CD14-positive monocyte (primary cell): ENCODE data around the gene CDH4. TPM values are rescaled to one million over a fixed set of nuclear protein-coding genes. Genes with fewer than 3 reads are reported as not detected.

ENCODE experiments used
- DNase-seq, 3 donors: peaks; one replicate each; pipeline ENCODE4 v3.0.0-alpha.2; 2011 to 2022
- H2AFZ ChIP-seq: 2 replicates; pipeline ENCODE4 v1.6.0; 2012; ENCODE audit warnings: mild to moderate bottlenecking, low read depth, low read length, inconsistent platforms; ENCODE audit not compliant: insufficient read depth, poor library complexity, severe bottlenecking
- H3K27ac ChIP-seq, 2 donors: 1 replicate in 1 of 2; 2 replicates in 1 of 2; pipeline ENCODE4 v1.5.1; 2012 to 2013; ENCODE audit warnings: low read length in 2 of 2, control low read depth in 1 of 2, inconsistent platforms in 1 of 2, low read depth in 1 of 2, mild to moderate bottlenecking in 1 of 2
- H3K27me3 ChIP-seq, 2 donors: one replicate each; pipeline versions ENCODE4 v1.6.0 to v1.6.1; 2011 to 2013; ENCODE audit warnings: low read length in 2 of 2; ENCODE audit not compliant: control insufficient read depth in 2 of 2, insufficient read depth in 2 of 2
- H3K36me3 ChIP-seq, 2 donors: replicated peaks in 1 of 2; 1 replicate in 1 of 2; 2 replicates in 1 of 2; pipeline versions ENCODE4 v1.5.1 to v1.6.1; 2012 to 2013; ENCODE audit warnings: low read length in 2 of 2, control low read depth in 1 of 2, inconsistent platforms in 1 of 2, mild to moderate bottlenecking in 1 of 2; ENCODE audit not compliant: insufficient read depth in 2 of 2, control insufficient read depth in 1 of 2
- H3K4me1 ChIP-seq, 2 donors: 1 replicate in 1 of 2; 2 replicates in 1 of 2; pipeline versions ENCODE4 v1.5.1 to v1.6.1; 2012 to 2013; ENCODE audit warnings: low read length in 2 of 2, control low read depth in 1 of 2, inconsistent platforms in 1 of 2, mild to moderate bottlenecking in 1 of 2, moderate library complexity in 1 of 2; ENCODE audit not compliant: insufficient read depth in 2 of 2, control insufficient read depth in 1 of 2
- H3K4me2 ChIP-seq: replicated peaks from 2 replicates; pipeline ENCODE3; 2012; ENCODE audit warnings: low read length, moderate library complexity, mild to moderate bottlenecking; ENCODE audit not compliant: poor library complexity, severe bottlenecking; ENCODE audit errors: extremely low read depth
- H3K4me3 ChIP-seq, 3 experiments: fragments of 200-600 bp in 1 of 3; sonication (generic) in 1 of 3; replicated peaks in 1 of 3; 1 replicate in 2 of 3; 2 replicates in 1 of 3; pipeline ENCODE4 v1.5.1; 2011 to 2013; ENCODE audit warnings: low read length in 3 of 3, mild to moderate bottlenecking in 3 of 3, control low read depth in 2 of 3, low read depth in 2 of 3, inconsistent platforms in 1 of 3, moderate library complexity in 1 of 3
- H3K79me2 ChIP-seq: 2 replicates; pipeline ENCODE4 v1.6.0; 2012; ENCODE audit warnings: mild to moderate bottlenecking, control low read depth, inconsistent platforms, low read length, moderate library complexity; ENCODE audit not compliant: insufficient read depth
- H3K9ac ChIP-seq: 2 replicates; pipeline ENCODE4 v1.6.0; 2017; ENCODE audit warnings: low read length, mild to moderate bottlenecking; ENCODE audit not compliant: insufficient read depth, poor library complexity, severe bottlenecking
- H3K9me3 ChIP-seq, 2 donors: replicated peaks in 1 of 2; 1 replicate in 1 of 2; 2 replicates in 1 of 2; pipeline versions ENCODE4 v1.5.1 to v1.6.1; 2012 to 2013; ENCODE audit warnings: low read length in 2 of 2, control low read depth in 1 of 2; ENCODE audit not compliant: control insufficient read depth in 1 of 2, insufficient read depth in 1 of 2
- H4K20me1 ChIP-seq: 2 replicates; pipeline ENCODE4 v1.6.0; 2012; ENCODE audit warnings: mild to moderate bottlenecking, low read length, control low read depth, moderate library complexity; ENCODE audit not compliant: insufficient read depth
- H3K27ac Mint-ChIP-seq, 7 donors: one replicate each; pipeline ENCODE4 v1.8.0; 2020; ENCODE audit warnings: mild to moderate bottlenecking in 7 of 7, mixed read lengths in 7 of 7, moderate library complexity in 6 of 7, inconsistent platforms in 2 of 7
- H3K27me3 Mint-ChIP-seq, 3 donors: one replicate each; pipeline ENCODE4 v1.8.0; 2021 to 2022; ENCODE audit warnings: low read depth in 3 of 3, mild to moderate bottlenecking in 3 of 3, mixed read lengths in 3 of 3, moderate library complexity in 3 of 3, inconsistent platforms in 1 of 3
- H3K36me3 Mint-ChIP-seq, 2 donors: one replicate each; pipeline ENCODE4 v1.8.0; 2020; ENCODE audit warnings: mixed read lengths in 2 of 2, inconsistent platforms in 1 of 2, mild to moderate bottlenecking in 1 of 2
- H3K4me1 Mint-ChIP-seq: one replicate; pipeline ENCODE4 v1.8.0; 2020; ENCODE audit warnings: mild to moderate bottlenecking, mixed read lengths
- H3K4me3 Mint-ChIP-seq, 2 donors: one replicate each; pipeline ENCODE4 v1.8.0; 2020; ENCODE audit warnings: mild to moderate bottlenecking in 2 of 2, mixed read lengths in 2 of 2, moderate library complexity in 1 of 2
- H3K9me3 Mint-ChIP-seq, 7 donors: one replicate each; pipeline ENCODE4 v1.8.0; 2020 to 2022; ENCODE audit warnings: mixed read lengths in 7 of 7, mild to moderate bottlenecking in 6 of 7, moderate library complexity in 6 of 7, inconsistent platforms in 2 of 7
- CTCF ChIP-seq: fragments of 200-600 bp; IDR thresholded peaks from one replicate; pipeline ENCODE4 v1.8.0; 2022; ENCODE audit warnings: antibody characterized with exemption, mild to moderate bottlenecking
- WGBS: methylation state at CpG from one replicate; pipeline ENCODE4 v1.1.5; 2013; ENCODE audit warnings: missing lambda C conversion rate; ENCODE audit not compliant: insufficient coverage; 5-methylcytosine and 5-hydroxymethylcytosine counted together
- intact Hi-C, 2 donors: fragments of 100-400 bp; cut with micrococcal nuclease; formaldehyde crosslinking; loops; one replicate each; pipeline versions ENCODE4 v1.15.0 to v1.15.1; 2023
- polyA plus RNA-seq, 3 donors: library from polyadenylated mRNA; depleted of rRNA in 1 of 3; unstranded in 2 of 3; stranded (reverse) in 1 of 3; fragments of 300-500 nt in 2 of 3; fragments of >200 nt in 1 of 3; fragmentation: Illumina TruSeq in 2 of 3; gene quantifications; 1 replicate in 2 of 3; 2 replicates in 1 of 3; pipeline ENCODE4 v1.2.3, GENCODE V29; 2012 to 2021

Gene CDH4
- polyA plus RNA-seq, 3 donors: not detected

GRCh38 chr20:61369731-61370520 is 117.9 kb downstream of the CDH4 start:
- Histone ChIP-seq H3K27me3 (no peaks in the 10 kb centered on the region), H3K4me3 (no peak overlapping the region), H4K20me1 (no peaks in the 10 kb centered on the region), H3K27ac (no peak overlapping the region), H3K36me3 (no peaks in the 10 kb centered on the region), H3K4me1 (no peaks in the 10 kb centered on the region), H3K9me3 (peaks cover 29 to 83% of the 10 kb centered on the region in 2 donors), H2AFZ (no peak overlapping the region), H3K79me2 (no peaks in the 10 kb centered on the region), H3K4me2 (no peak overlapping the region), H3K9ac (no peak overlapping the region)
- intact Hi-C loops: no loop called here
- H3K4me1 Mint-ChIP-seq: no peaks in the 10 kb centered on the region
- H3K4me3 Mint-ChIP-seq: no peak overlapping the region
- WGBS: 79% methylated on average over 7 of the region's 13 CpGs
- no peak overlapping the region for H3K27ac Mint-ChIP-seq
- H3K27me3 Mint-ChIP-seq: peaks cover 0 to 3% (median 3%) of the 10 kb centered on the region in 3 donors
- H3K9me3 Mint-ChIP-seq: peaks cover 10 to 59% (median 35%) of the 10 kb centered on the region in 7 donors
- no peaks in the 10 kb centered on the region for H3K36me3 Mint-ChIP-seq
- no peak for TF ChIP-seq CTCF
- no peak for DNase-seq

GRCh38 chr20:61370841-61371303 is 118.8 kb downstream of the CDH4 start:
- Mint-ChIP-seq H3K4me1 (no peaks in the 10 kb centered on the region), H3K4me3 (no peak overlapping the region), H3K27ac (no peak overlapping the region), H3K36me3 (no peaks in the 10 kb centered on the region), H3K9me3 (peaks cover 4 to 53% (median 32%) of the 10 kb centered on the region in 7 donors), H3K27me3 (peaks cover 0 to 3% (median 0%) of the 10 kb centered on the region in 3 donors)
- H3K27ac ChIP-seq: no peak overlapping the region
- DNase-seq: no peak
- H3K36me3 ChIP-seq: no peaks in the 10 kb centered on the region
- intact Hi-C loops: no loop called here
- 66% methylated on average over 13 of the region's 20 CpGs for WGBS
- H3K9ac ChIP-seq: no peak overlapping the region
- no peaks in the 10 kb centered on the region for H4K20me1 ChIP-seq
- H3K27me3 ChIP-seq: no peaks in the 10 kb centered on the region
- H3K4me3 ChIP-seq: no peak overlapping the region
- no peak for TF ChIP-seq CTCF
- H3K79me2 ChIP-seq: no peaks in the 10 kb centered on the region
- no peak overlapping the region for H2AFZ ChIP-seq
- H3K4me1 ChIP-seq: no peaks in the 10 kb centered on the region
- H3K4me2 ChIP-seq: no peak overlapping the region
- H3K9me3 ChIP-seq: peaks cover 31 to 84% of the 10 kb centered on the region in 2 donors
